GM19099 (cell line): ENCODE data around the gene RASSF7.

Source experiments
- POLR2A ChIP-seq: IDR thresholded peaks from 3 replicates; pipeline ENCODE4 v1.6.1; 2011; ENCODE audit warnings: low read depth; ENCODE audit not compliant: insufficient read length; ENCODE audit errors: extremely low read depth

RASSF7 gene

GRCh38 chr11:560305-561147 is at the start of gene RASSF7, which contains the start of gene LMNTD2:
TSS of gene RASSF7 (plus strand) at chr11:560970. CDS start at chr11:561769, 799 bp downstream.
TSS of gene LMNTD2 (minus strand) at chr11:560738. CDS start at chr11:560716, 22 bp downstream.
- peak; percentile 79 for TF ChIP-seq POLR2A

GRCh38 chr11:512761-513595 is 47.8 kb upstream of the RASSF7 start:
- TF ChIP-seq POLR2A, result no peak

GRCh38 chr11:514606-515005 is 46.2 kb upstream of the RASSF7 start:
- TF ChIP-seq POLR2A, result no peak

- no peak for TF ChIP-seq POLR2A
Observed at GRCh38 chr11:515131-515530, 45.6 kb upstream of the RASSF7 start.

GRCh38 chr11:516400-516799 is 44.4 kb upstream of the RASSF7 start:
- TF ChIP-seq POLR2A, result no peak

- TF ChIP-seq POLR2A, result no peak
Observed at GRCh38 chr11:518463-519202, 42.1 kb upstream of the RASSF7 start.

- TF ChIP-seq POLR2A, result no peak
Observed at GRCh38 chr11:520428-521176, 40.2 kb upstream of the RASSF7 start.

GRCh38 chr11:521177-521688 is 39.5 kb upstream of the RASSF7 start:
- no peak for TF ChIP-seq POLR2A

GRCh38 chr11:526192-526591 is 34.6 kb upstream of the RASSF7 start:
- no peak for TF ChIP-seq POLR2A

GRCh38 chr11:528166-528814 is 32.5 kb upstream of the RASSF7 start:
- no peak for TF ChIP-seq POLR2A

- TF ChIP-seq POLR2A, result no peak
Observed at GRCh38 chr11:528815-529727, 31.7 kb upstream of the RASSF7 start.

GRCh38 chr11:529728-530411 is 30.9 kb upstream of the RASSF7 start:
- no peak for TF ChIP-seq POLR2A

- TF ChIP-seq POLR2A, result no peak
Observed at GRCh38 chr11:530960-531831, 29.6 kb upstream of the RASSF7 start.
